Body of pancreas (tissue), 4 donors: ENCODE measurements around the gene SLC26A6. TPM values are rescaled to one million over a fixed set of nuclear protein-coding genes. Genes with fewer than 3 reads are reported as not detected.

Source experiments
- ATAC-seq: fragments of 150-250 bp; one replicate; pipeline ENCODE4 v1.9.1; 2016
- DNase-seq, 4 donors: peaks; one replicate each; pipeline ENCODE4 v3.0.0-alpha.2; 2019
- H3K27ac ChIP-seq, 4 donors: fragments of 200-600 bp; sonication (generic); 1 replicate in 3 of 4; 2 replicates in 1 of 4; pipeline versions ENCODE4 v1.5.1 to v1.6.1; 2016 to 2019; ENCODE audit warnings: mild to moderate bottlenecking in 1 of 4, mixed read lengths in 1 of 4, moderate library complexity in 1 of 4
- H3K27me3 ChIP-seq, 2 donors: fragments of 200-600 bp; sonication (generic); one replicate each; pipeline ENCODE4 v1.6.0; 2016; ENCODE audit warnings: mild to moderate bottlenecking in 1 of 2
- H3K36me3 ChIP-seq, 2 donors: fragments of 200-600 bp; sonication (generic); replicated peaks in 1 of 2; 2 replicates each; pipeline ENCODE4 v1.5.1; 2016; ENCODE audit warnings: low read depth in 2 of 2; ENCODE audit not compliant: insufficient read depth in 1 of 2
- H3K4me1 ChIP-seq: fragments of 200-600 bp; sonication (generic); one replicate; pipeline ENCODE4 v1.6.0; 2016
- H3K4me3 ChIP-seq, 2 donors: fragments of 200-600 bp; sonication (generic); 1 replicate in 1 of 2; 2 replicates in 1 of 2; pipeline ENCODE4 v1.5.1; 2016 to 2019
- H3K9me3 ChIP-seq, 3 donors: fragments of 200-600 bp; sonication (generic); 1 replicate in 2 of 3; 2 replicates in 1 of 3; pipeline ENCODE4 v1.5.1; 2016
- CTCF ChIP-seq, 7 experiments: fragments of 450-650 bp in 4 of 7; fragments of 200-600 bp in 3 of 7; sonication (generic) in 3 of 7; IDR thresholded peaks; one replicate each; pipeline ENCODE4 v1.5.1; 2016 to 2019; ENCODE audit warnings: antibody characterized with exemption in 7 of 7
- POLR2A ChIP-seq, 3 donors: fragments of 450-650 bp; IDR thresholded peaks; one replicate each; pipeline ENCODE4 v1.6.1; 2016; ENCODE audit warnings: antibody characterized with exemption in 3 of 3, mild to moderate bottlenecking in 2 of 3
- WGBS, 2 donors: methylation state at CpG; one replicate each; pipeline ENCODE4 v1.1.5; 2017; 5-methylcytosine and 5-hydroxymethylcytosine counted together
- intact Hi-C: fragments of 100-400 bp; cut with DNase I; formaldehyde crosslinking; loops from one replicate; pipeline ENCODE4 v1.15.1; 2023
- total RNA-seq, 2 donors: library from RNA; depleted of rRNA; stranded (reverse); fragments of >200 nt; gene quantifications; one replicate each; pipeline ENCODE4 v1.1.0, GENCODE V29; 2016

SLC26A6 gene
- total RNA-seq, 2 donors from 2014 or later, result 17.8 to 35.0 TPM

- Histone ChIP-seq H3K27ac (no peak overlapping the region), H3K36me3 (no peaks in the 10 kb centered on the region), H3K27me3 (peaks cover 0 to 14% of the 10 kb centered on the region in 2 donors), H3K9me3 (no peaks in the 10 kb centered on the region), H3K4me3 (no peak overlapping the region), H3K4me1 (peaks cover 31% of the 10 kb centered on the region)
- peak; percentile 63 to 74 (median 74) for DNase-seq
- ATAC-seq, result peak; percentile 55
- TF ChIP-seq CTCF (IDR thresholded peaks at IDR 0.05), result no peak
- 2% methylated on average over 20 to 67 of the region's 67 CpGs for WGBS, 2 donors
- intact Hi-C loops, result no loop called here
Observed at GRCh38 chr3:48661501-48662144, 26.4 kb upstream of the SLC26A6 start.

- no peak for TF ChIP-seq POLR2A (IDR thresholded peaks at IDR 0.05)
- TF ChIP-seq CTCF (IDR thresholded peaks at IDR 0.05), result no peak
- no peak overlapping the region for H3K27ac ChIP-seq
- ATAC-seq, result no peak
- DNase-seq, result no peak
- no peak overlapping the region for H3K4me3 ChIP-seq
- peaks cover 0 to 14% of the 10 kb centered on the region in 2 donors for H3K27me3 ChIP-seq
- H3K36me3 ChIP-seq, result no peaks in the 10 kb centered on the region
- 39 to 58% methylated on average over 50 to 61 of the region's 61 CpGs for WGBS, 2 donors
- H3K4me1 ChIP-seq, result peaks cover 35% of the 10 kb centered on the region
- intact Hi-C loops, result no loop called here
- no peaks in the 10 kb centered on the region for H3K9me3 ChIP-seq
Observed at GRCh38 chr3:48660800-48661400, 25.6 kb upstream of the SLC26A6 start.

- 55 to 56% methylated on average over 19 to 45 of the region's 45 CpGs for WGBS, 2 donors
- DNase-seq, result no peak
- intact Hi-C loops, result no loop called here
Observed at GRCh38 chr3:48656841-48657281, 21.6 kb upstream of the SLC26A6 start.

GRCh38 chr3:48656061-48656840, 21.0 kb upstream of the SLC26A6 start:
- Histone ChIP-seq H3K27me3 (no peaks in the 10 kb centered on the region), H3K4me3 (peak overlapping the region; percentile 32 to 44), H3K9me3 (no peaks in the 10 kb centered on the region), H3K36me3 (no peaks in the 10 kb centered on the region), H3K4me1 (peaks cover 10% of the 10 kb centered on the region), H3K27ac (peak overlapping the region; percentile 27 to 87 (median 77))
- ATAC-seq, result peak; percentile 90
- DNase-seq, result peak; percentile 83 to 93 (median 88)
- TF ChIP-seq CTCF (IDR thresholded peaks at IDR 0.05) (peak; percentile 42 to 89 (median 68)), POLR2A (IDR thresholded peaks at IDR 0.05) (peak in 2 of 3 donors; percentile 25 to 27)
- 3 to 23% methylated on average over 10 to 91 of the region's 94 CpGs for WGBS, 2 donors
- intact Hi-C loops, result no loop called here

More at GRCh38 chr3:48656841-48657281, 21.6 kb upstream of the SLC26A6 start:
- H3K9me3 ChIP-seq, result no peaks in the 10 kb centered on the region
- no peak for ATAC-seq
- H3K36me3 ChIP-seq, result no peaks in the 10 kb centered on the region
- TF ChIP-seq CTCF (IDR thresholded peaks at IDR 0.05) (no peak), POLR2A (IDR thresholded peaks at IDR 0.05) (no peak)
- H3K27me3 ChIP-seq, result no peaks in the 10 kb centered on the region
- no peak overlapping the region for H3K4me3 ChIP-seq
- H3K27ac ChIP-seq, result peak overlapping the region; percentile 27 to 87 (median 77)
- H3K4me1 ChIP-seq, result peaks cover 16% of the 10 kb centered on the region
